K562 (cell line): ENCODE measurements around the gene PGAP2. TPM values are rescaled to one million over a fixed set of nuclear protein-coding genes. Genes with fewer than 3 reads are reported as not detected.
A peak's percentile ranks its signal among the peaks of the same experiment; 100 is the strongest.

Experiments
- AFF4 ChIP-seq: sonication (generic); formaldehyde crosslinking; IDR thresholded peaks from 2 replicates; pipeline ENCODE4 v1.8.0; 2023; ENCODE audit warnings: mild to moderate bottlenecking, missing genetic modification reagents
- BCLAF1 ChIP-seq, 2 experiments: fragments of 450-650 bp in 1 of 2; IDR thresholded peaks; 2 replicates each; pipeline ENCODE4 v1.6.1; 2011 to 2017; ENCODE audit warnings: low read depth in 2 of 2, antibody characterized with exemption in 1 of 2, borderline replicate concordance in 1 of 2, low read length in 1 of 2, mild to moderate bottlenecking in 1 of 2, mixed read lengths in 1 of 2; ENCODE audit not compliant: control insufficient read depth in 1 of 2
- CBX1 ChIP-seq: sonication (generic); IDR thresholded peaks from 2 replicates; pipeline ENCODE4 v1.6.1; 2016; ENCODE audit warnings: antibody characterized with exemption, low read depth, mild to moderate bottlenecking
- CC2D1A ChIP-seq: fragments of 450-650 bp; IDR thresholded peaks from 2 replicates; pipeline ENCODE4 v1.6.1; 2017; ENCODE audit warnings: mild to moderate bottlenecking
- DNMT1 ChIP-seq: fragments of 450-650 bp; IDR thresholded peaks from 2 replicates; pipeline ENCODE4 v1.6.1; 2016; ENCODE audit warnings: antibody characterized with exemption, mild to moderate bottlenecking
- ELK1 ChIP-seq: sonication (generic); formaldehyde crosslinking; IDR thresholded peaks from 2 replicates; pipeline ENCODE4 v1.8.1; 2022; ENCODE audit warnings: missing genetic modification reagents
- KLF6 ChIP-seq: fragments of 250-450 bp; sonication (Bioruptor Pico); IDR thresholded peaks from 2 replicates; pipeline ENCODE4 v1.4.0; 2020; ENCODE audit warnings: mild to moderate bottlenecking, moderate library complexity, borderline replicate concordance
- MAFF ChIP-seq: IDR thresholded peaks from 2 replicates; pipeline ENCODE4 v1.6.1; 2012; ENCODE audit warnings: low read length, improper control_type of control experiment
- MLX ChIP-seq, 2 experiments: fragments of 450-650 bp in 1 of 2; sonication (generic) in 1 of 2; formaldehyde crosslinking; conservative IDR thresholded peaks; 2 replicates each; pipeline versions ENCODE4 v1.4.0 to v1.8.1; 2020 to 2022; ENCODE audit warnings: mild to moderate bottlenecking in 1 of 2, missing genetic modification reagents in 1 of 2
- PML ChIP-seq: IDR thresholded peaks from 2 replicates; pipeline ENCODE4 v1.6.1; 2012; ENCODE audit warnings: low read length, inconsistent platforms
- RBM25 ChIP-seq: fragments of 200-400 bp; formaldehyde crosslinking; IDR thresholded peaks from 2 replicates; pipeline ENCODE4 v1.6.1; 2018; ENCODE audit warnings: low read length, low read depth, moderate library complexity; ENCODE audit not compliant: severe bottlenecking
- SNIP1 ChIP-seq: fragments of 450-650 bp; IDR thresholded peaks from 2 replicates; pipeline ENCODE4 v1.7.1; 2017; ENCODE audit warnings: low read depth, mild to moderate bottlenecking
- TAF15 ChIP-seq: fragments of 200-400 bp; formaldehyde crosslinking; IDR thresholded peaks from 2 replicates; pipeline ENCODE4 v1.6.1; 2017; ENCODE audit warnings: mild to moderate bottlenecking, low read depth, low read length, moderate library complexity
- TGIF2 ChIP-seq: sonication (generic); formaldehyde crosslinking; IDR thresholded peaks from 2 replicates; pipeline ENCODE4 v1.8.1; 2022; ENCODE audit warnings: mild to moderate bottlenecking, missing genetic modification reagents, moderate library complexity
- U2AF2 ChIP-seq: fragments of 200-400 bp; formaldehyde crosslinking; optimal IDR thresholded peaks from 2 replicates; pipeline ENCODE3; 2017; ENCODE audit warnings: low read depth, mild to moderate bottlenecking, low read length
- ZNF121 ChIP-seq: sonication (generic); formaldehyde crosslinking; conservative IDR thresholded peaks from 2 replicates; pipeline ENCODE4 v1.8.0; 2022; ENCODE audit warnings: missing genetic modification reagents
- ZNF184 ChIP-seq: sonication (generic); formaldehyde crosslinking; IDR thresholded peaks from 2 replicates; pipeline ENCODE4 v1.5.0; 2020; ENCODE audit warnings: missing genetic modification reagents
- ZNF212 ChIP-seq: fragments of 450-650 bp; formaldehyde crosslinking; IDR thresholded peaks from 2 replicates; pipeline ENCODE4 v1.4.0; 2020; ENCODE audit warnings: mild to moderate bottlenecking
- ZNF639 ChIP-seq, 2 experiments: fragments of 200-800 bp in 1 of 2; sonication (Bioruptor generic) in 1 of 2; sonication (generic) in 1 of 2; formaldehyde crosslinking in 1 of 2; IDR thresholded peaks in 1 of 2; conservative IDR thresholded peaks in 1 of 2; 2 replicates each; pipeline versions ENCODE4 v1.5.0 to v1.6.1; 2016 to 2020; ENCODE audit warnings: missing compliant biosample characterization in 1 of 2, missing genetic modification characterization in 1 of 2, missing genetic modification reagents in 1 of 2
- polyA plus RNA-seq, 8 experiments: library from polyadenylated mRNA; depleted of rRNA in 4 of 8; stranded (reverse) in 5 of 8; unstranded in 3 of 8; fragments of >200 nt; fragmentation: Nextera tagmentation in 2 of 8; fragmentation: Illumina TruSeq in 1 of 8; extraction: Ambion mirVana in 2 of 8; extraction: Trizol in 1 of 8; gene quantifications; 2 replicates each; pipeline versions ENCODE4 v1.2.1 to v1.2.3, GENCODE V29; 2011 to 2014; ENCODE audit warnings: inconsistent platforms in 1 of 8, missing spikeins in 1 of 8
- total RNA-seq, 7 experiments: library from RNA; depleted of rRNA in 6 of 7; stranded (reverse); fragments of >200 nt in 6 of 7; fragmentation: Illumina TruSeq in 2 of 7; extraction: Trizol in 2 of 7; gene quantifications; 2 replicates each; pipeline versions ENCODE4 v1.2.1 to v1.2.3, GENCODE V29; 2011 to 2021; ENCODE audit warnings: low replicate concordance in 1 of 7

The PGAP2 gene
- total and polyA plus RNA-seq, 9 of the 15 experiments (the other 6 are each of a cell fraction or from before 2014, with no cell fraction given): 17.9 to 47.2 (median 33.7) TPM

- TF ChIP-seq AFF4 (CRISPR knock-in tag) (no peak), DNMT1 (no peak), SNIP1 (no peak), TAF15 (no peak), CC2D1A (no peak), U2AF2 (no peak), PML (peak; percentile 59), TGIF2 (CRISPR knock-in tag) (no peak), ZNF121 (CRISPR knock-in tag) (no peak), RBM25 (no peak), BCLAF1 (IDR thresholded peaks at IDR 0.05; ENCODE audit: borderline replicate concordance in 1 of 2, control insufficient read depth in 1 of 2, low read depth in 2 of 2, low read length in 1 of 2) (no peak), ELK1 (CRISPR knock-in tag) (no peak), MAFF (no peak), KLF6 (CRISPR knock-in tag) (no peak), ZNF184 (no peak), ZNF639 (CRISPR knock-in tag; conservative IDR thresholded peaks at IDR 0.05 in 1 of 2, IDR thresholded peaks at IDR 0.05 in 1 of 2) (no peak), CBX1 (no peak), MLX (CRISPR knock-in tag; conservative IDR thresholded peaks at IDR 0.05) (no peak), ZNF212 (CRISPR knock-in tag) (no peak)
Observed at GRCh38 chr11:3837793-3838192, 29.4 kb downstream of the PGAP2 start (continued).
